Esophagus (tissue), 2 donors: Measurements from ENCODE around the gene RNF43. TPM values are rescaled to one million over a fixed set of nuclear protein-coding genes. Genes with fewer than 3 reads are reported as not detected.

Experiments used
- H3K27ac ChIP-seq, 2 donors: one replicate each; pipeline ENCODE4 v1.5.1; 2013; ENCODE audit warnings: low read depth in 2 of 2, mild to moderate bottlenecking in 2 of 2, inconsistent platforms in 1 of 2, low read length in 1 of 2, moderate library complexity in 1 of 2
- H3K27me3 ChIP-seq, 2 donors: one replicate each; pipeline ENCODE4 v1.6.1; 2013; ENCODE audit warnings: low read length in 2 of 2, control low read depth in 1 of 2, mild to moderate bottlenecking in 1 of 2; ENCODE audit not compliant: insufficient read depth in 2 of 2, control insufficient read depth in 1 of 2
- H3K36me3 ChIP-seq, 2 donors: one replicate each; pipeline ENCODE4 v1.6.1; 2013; ENCODE audit warnings: low read length in 1 of 2; ENCODE audit not compliant: control insufficient read depth in 2 of 2, insufficient read depth in 2 of 2
- H3K4me1 ChIP-seq, 2 donors: one replicate each; pipeline ENCODE4 v1.6.1; 2013; ENCODE audit warnings: low read length in 1 of 2; ENCODE audit not compliant: control insufficient read depth in 2 of 2, insufficient read depth in 2 of 2
- H3K4me3 ChIP-seq, 2 donors: one replicate each; pipeline ENCODE4 v1.5.1; 2013; ENCODE audit warnings: low read length in 2 of 2, mild to moderate bottlenecking in 2 of 2, low read depth in 1 of 2, moderate library complexity in 1 of 2
- H3K9me3 ChIP-seq, 2 donors: one replicate each; pipeline ENCODE4 v1.6.1; 2013; ENCODE audit warnings: mild to moderate bottlenecking in 2 of 2, low read depth in 1 of 2, low read length in 1 of 2, moderate library complexity in 1 of 2; ENCODE audit not compliant: control insufficient read depth in 2 of 2, insufficient read depth in 1 of 2
- WGBS, 2 donors: extraction: QIAGEN DNeasy Blood & Tissue Kit; methylation state at CpG; one replicate each; pipeline ENCODE4 v1.1.7; 2013; 5-methylcytosine and 5-hydroxymethylcytosine counted together
- polyA plus RNA-seq, 2 donors: library from polyadenylated mRNA; stranded (reverse); fragments of 200-250 nt; gene quantifications; one replicate each; pipeline ENCODE4 v1.2.3, GENCODE V29; 2013
- donor health status: healthy with polysubstance abuse.
- donor health status: Bipolar disorder and iron deficiency.

RNF43 gene
- polyA plus RNA-seq, 2 donors, result 5.7 to 7.5 TPM

DNA sequence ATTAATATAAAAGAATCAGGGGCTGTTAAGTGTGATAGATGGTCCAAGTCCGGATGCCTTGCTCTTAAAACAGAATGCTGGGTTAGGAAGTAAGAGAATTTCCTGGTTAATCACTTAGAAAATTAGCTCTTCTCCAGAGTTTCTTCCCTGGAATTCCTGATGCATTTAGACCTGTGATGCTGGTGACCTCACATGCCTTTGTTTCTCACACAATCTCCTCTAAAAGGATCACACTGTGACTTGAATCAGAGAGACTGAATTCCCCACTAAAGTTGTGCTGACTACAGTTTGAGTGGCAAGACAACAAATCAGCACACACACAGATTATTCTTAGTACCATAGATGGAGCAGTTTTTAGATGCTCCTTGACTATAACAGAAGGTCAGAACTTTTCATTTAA is 4.4 kb upstream of the RNF43 start:
- no peaks in the 10 kb centered on the region for H3K4me1 ChIP-seq
- H3K27ac ChIP-seq, result no peak overlapping the region
- H3K4me3 ChIP-seq, result no peak overlapping the region
- WGBS, 2 donors, result 64 to 77% methylated on average over 1 of the region's 1 CpG
- H3K36me3 ChIP-seq, result no peaks in the 10 kb centered on the region
- no peaks in the 10 kb centered on the region for H3K9me3 ChIP-seq
- H3K27me3 ChIP-seq, result no peaks in the 10 kb centered on the region

DNA sequence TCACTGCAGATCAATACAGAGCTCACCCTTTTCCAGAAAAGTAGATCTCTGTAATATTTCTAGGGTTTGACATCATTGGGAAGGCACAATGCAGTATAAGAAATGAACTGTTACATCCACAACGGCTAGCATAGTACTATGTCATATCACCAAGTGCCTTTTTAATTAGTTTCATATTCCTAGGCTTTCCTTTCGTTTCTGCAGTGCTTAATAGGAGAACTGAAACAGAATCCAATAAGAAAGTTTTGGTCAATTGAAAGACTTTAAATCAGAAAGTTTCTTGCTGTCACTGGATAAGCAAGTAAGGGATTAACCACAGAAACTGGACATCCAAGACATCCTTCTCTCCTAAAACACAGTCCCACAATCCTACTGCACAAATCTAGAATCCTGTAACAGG is 3.5 kb upstream of the RNF43 start:
- no peaks in the 10 kb centered on the region for H3K36me3 ChIP-seq
- 62 to 64% methylated on average over 2 of the region's 2 CpGs for WGBS, 2 donors
- H3K4me3 ChIP-seq, result no peak overlapping the region
- no peaks in the 10 kb centered on the region for H3K4me1 ChIP-seq
- no peak overlapping the region for H3K27ac ChIP-seq
- H3K9me3 ChIP-seq, result no peaks in the 10 kb centered on the region
- H3K27me3 ChIP-seq, result no peaks in the 10 kb centered on the region

DNA sequence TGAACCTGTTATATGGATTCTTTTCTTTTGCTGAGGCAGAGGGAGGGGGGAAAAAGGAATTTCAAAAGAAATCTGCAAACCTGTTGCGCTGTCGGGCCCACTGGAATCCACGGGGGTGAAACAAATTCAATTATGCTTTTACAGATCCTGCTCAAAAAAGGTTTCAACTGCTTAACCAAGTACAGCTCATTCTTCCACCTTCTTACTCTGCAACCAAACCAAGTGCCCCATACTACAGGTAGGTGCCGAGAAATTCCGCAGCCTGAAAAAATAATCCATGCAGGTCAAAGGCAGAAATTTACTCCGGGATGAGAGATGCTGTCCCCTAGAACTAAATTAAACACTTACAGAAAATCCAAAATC is 416 bp downstream of the RNF43 start:
- Histone ChIP-seq H3K9me3 (no peaks in the 10 kb centered on the region), H3K27ac (peak overlapping the region; percentile 81), H3K4me3 (peak overlapping the region; percentile 50 to 84), H3K4me1 (no peaks in the 10 kb centered on the region), H3K27me3 (no peaks in the 10 kb centered on the region), H3K36me3 (no peaks in the 10 kb centered on the region)
- WGBS, 2 donors, result 32 to 34% methylated on average over 6 of the region's 6 CpGs

DNA sequence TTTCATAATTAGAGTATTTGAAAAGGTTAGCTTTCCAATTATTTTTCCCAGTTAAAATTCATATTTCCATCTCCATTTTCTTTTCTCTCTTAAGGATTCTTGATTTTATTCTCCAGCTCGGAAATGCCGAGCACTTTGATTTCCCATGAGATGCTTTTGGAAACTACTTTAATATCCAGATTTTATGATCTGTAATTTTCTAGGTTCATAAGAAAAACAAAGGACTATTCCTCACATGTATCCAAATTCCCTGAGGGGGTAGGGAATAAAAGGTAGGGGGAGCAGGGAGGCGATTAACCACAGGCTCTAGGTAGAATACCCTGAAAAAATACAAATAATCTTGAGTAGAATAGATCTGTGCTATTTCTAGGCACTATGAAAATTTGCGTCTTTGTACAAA is 938 bp downstream of the RNF43 start:
- 41 to 53% methylated on average over 4 of the region's 4 CpGs for WGBS, 2 donors
- H3K27me3 ChIP-seq, result no peaks in the 10 kb centered on the region
- H3K27ac ChIP-seq, result no peak overlapping the region
- no peaks in the 10 kb centered on the region for H3K4me1 ChIP-seq
- peak overlapping the region; percentile 12 to 84 for H3K4me3 ChIP-seq
- H3K9me3 ChIP-seq, result no peaks in the 10 kb centered on the region
- no peaks in the 10 kb centered on the region for H3K36me3 ChIP-seq

DNA sequence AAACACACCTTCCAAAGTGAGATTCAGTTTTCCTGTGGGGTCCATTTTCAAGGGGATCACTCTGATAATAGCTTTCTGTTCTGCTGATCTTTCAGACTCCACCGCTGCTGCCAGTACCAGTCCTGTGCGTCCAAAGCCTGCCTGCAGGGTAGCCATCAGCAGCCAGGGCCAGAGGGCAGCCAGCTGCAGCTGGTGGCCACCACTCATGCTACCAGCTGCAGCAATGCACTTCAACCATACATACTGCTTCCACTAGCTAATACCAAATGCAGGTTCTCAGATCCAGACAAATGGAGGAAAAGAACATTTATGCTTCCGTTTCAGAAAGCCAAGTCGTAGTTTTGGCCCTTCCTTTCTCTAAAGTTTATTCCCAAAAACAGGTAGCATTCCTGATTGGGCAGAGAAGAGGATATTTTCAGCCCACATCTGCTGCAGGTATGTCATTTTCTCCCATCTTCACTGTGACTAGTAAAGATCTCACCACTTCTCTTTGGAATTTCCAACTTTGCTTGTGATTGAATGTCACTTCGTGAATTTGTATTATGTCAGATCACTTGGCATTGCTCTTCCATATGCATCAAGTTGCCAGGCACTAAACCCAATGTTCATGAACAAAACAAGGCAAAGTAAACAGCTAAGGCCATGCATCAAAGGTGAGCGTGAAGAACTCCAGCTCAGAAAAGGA is 1.8 kb downstream of the RNF43 start:
- Histone ChIP-seq H3K27ac (peak overlapping the region; percentile 62 to 86), H3K27me3 (no peaks in the 10 kb centered on the region), H3K36me3 (no peaks in the 10 kb centered on the region), H3K4me3 (peak overlapping the region; percentile 61 to 84), H3K9me3 (no peaks in the 10 kb centered on the region), H3K4me1 (no peaks in the 10 kb centered on the region)
- WGBS, 2 donors, result 46 to 53% methylated on average over 6 of the region's 6 CpGs

DNA sequence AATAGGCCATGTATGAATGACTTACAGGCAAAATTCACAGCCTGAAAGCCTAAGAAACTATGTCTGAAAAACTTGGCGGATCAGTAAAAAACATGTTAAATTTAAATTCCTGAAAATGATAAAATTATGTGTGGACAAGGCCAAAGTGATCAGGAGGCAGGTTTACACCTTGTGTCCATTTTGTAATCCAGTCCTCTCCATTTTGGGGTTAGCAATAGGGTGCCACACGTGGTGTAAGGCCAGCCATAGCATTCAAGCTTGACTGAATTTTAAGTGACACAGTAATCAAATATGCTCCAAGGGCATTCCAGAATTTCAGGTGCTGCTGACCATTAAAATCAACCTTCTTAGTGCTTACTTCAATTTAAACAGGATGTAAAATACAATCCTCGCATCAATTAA is 2.7 kb downstream of the RNF43 start:
- Histone ChIP-seq H3K9me3 (no peaks in the 10 kb centered on the region), H3K27me3 (no peaks in the 10 kb centered on the region), H3K27ac (no peak overlapping the region), H3K4me3 (peak overlapping the region in 1 of 2 donors; percentile 84), H3K36me3 (no peaks in the 10 kb centered on the region), H3K4me1 (no peaks in the 10 kb centered on the region)
- 52 to 55% methylated on average over 3 of the region's 3 CpGs for WGBS, 2 donors

DNA sequence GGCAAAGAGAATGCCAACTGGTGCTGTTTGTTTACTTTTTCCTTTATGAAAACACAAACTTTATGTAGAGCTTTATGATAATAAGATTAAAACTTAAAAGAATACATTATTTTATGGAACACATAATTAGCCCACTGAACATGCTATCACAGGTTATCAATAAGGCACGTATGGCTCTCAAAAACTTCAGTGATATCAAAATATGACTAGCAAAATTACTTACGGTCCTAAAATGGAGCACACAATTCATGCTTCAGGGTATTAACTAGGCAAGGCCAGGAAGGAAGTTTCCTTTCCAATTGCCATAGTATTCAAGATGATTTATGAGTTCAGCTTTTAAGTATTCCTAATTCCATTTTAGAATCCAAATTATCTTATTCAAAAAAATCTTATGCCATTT is 3.6 kb downstream of the RNF43 start:
- Histone ChIP-seq H3K27ac (no peak overlapping the region), H3K4me1 (no peaks in the 10 kb centered on the region), H3K27me3 (no peaks in the 10 kb centered on the region), H3K36me3 (no peaks in the 10 kb centered on the region), H3K9me3 (no peaks in the 10 kb centered on the region), H3K4me3 (peak overlapping the region in 1 of 2 donors; percentile 43)
- 35 to 40% methylated on average over 2 of the region's 2 CpGs for WGBS, 2 donors

DNA sequence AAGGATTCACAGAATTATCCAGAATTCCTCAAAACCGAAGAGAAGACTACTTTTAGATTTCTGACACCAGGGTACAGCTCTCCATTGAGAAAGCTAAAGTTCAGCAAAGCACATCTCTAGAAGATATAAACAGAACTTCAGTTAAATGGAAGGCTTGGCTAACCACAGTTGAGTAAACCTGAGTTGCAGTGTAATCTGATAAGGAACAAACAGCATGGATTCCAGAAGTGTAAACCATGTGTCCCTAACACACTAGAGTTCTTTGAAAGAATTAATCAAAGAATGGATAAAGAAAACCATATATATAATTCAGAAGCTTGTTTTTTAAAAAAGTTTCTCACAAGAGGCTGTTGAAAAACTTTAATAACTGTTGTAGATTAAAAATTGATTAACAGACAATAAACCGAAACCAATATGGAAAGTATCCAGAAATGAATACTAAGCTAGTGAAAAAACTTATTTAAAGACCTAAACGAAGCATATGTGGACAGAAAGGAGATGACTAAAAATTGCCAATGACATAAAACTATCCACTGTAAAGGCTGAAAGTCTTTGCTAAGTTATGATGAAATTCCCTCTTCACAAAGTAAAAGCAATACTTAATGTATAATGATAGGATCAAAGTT is 4.3 kb downstream of the RNF43 start:
- H3K4me1 ChIP-seq, result no peaks in the 10 kb centered on the region
- peak overlapping the region in 1 of 2 donors; percentile 28 for H3K4me3 ChIP-seq
- no peak overlapping the region for H3K27ac ChIP-seq
- no peaks in the 10 kb centered on the region for H3K27me3 ChIP-seq
- WGBS, 2 donors, result 39 to 45% methylated on average over 3 of the region's 3 CpGs
- no peaks in the 10 kb centered on the region for H3K9me3 ChIP-seq
- H3K36me3 ChIP-seq, result no peaks in the 10 kb centered on the region

DNA sequence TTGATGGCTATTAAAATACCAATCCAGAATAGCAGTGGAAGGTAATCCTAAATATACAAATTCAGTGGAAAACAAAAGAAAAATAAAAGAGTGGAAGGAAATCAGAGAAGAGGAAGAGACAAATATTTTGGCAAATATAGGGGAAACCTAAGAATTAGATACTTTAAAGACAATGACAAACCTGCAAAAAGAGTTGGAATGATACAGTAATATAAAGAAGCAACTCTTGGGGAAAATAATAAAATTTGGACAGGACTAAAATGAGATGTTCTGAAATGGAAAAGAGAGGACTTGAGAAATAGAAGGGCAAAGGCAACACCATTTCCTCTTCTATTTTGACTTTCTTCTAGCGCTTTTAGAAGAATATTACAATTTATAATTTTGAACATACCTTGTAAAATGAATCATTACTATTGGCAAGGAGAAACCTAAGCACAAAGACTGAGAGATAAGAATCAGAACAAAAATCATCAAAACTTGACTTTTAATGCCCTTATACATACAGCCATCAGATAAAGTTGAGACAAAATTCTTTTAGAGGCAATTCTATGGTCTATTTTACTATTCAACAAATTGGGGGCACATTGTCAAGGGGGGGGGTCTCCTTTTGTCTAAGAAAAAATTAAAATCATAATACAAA is 5.2 kb downstream of the RNF43 start:
- Histone ChIP-seq H3K27ac (no peak overlapping the region), H3K4me1 (no peaks in the 10 kb centered on the region), H3K4me3 (no peak overlapping the region), H3K27me3 (no peaks in the 10 kb centered on the region), H3K9me3 (no peaks in the 10 kb centered on the region), H3K36me3 (no peaks in the 10 kb centered on the region)
- 67 to 88% methylated on average over 1 of the region's 1 CpG for WGBS, 2 donors
